OCI-LY3 (cell line): ENCODE data around the gene BEND5.

Experiments
- H2AFZ ChIP-seq: fragments of 200-600, 300-600 bp; shearing (Covaris generic); 2 replicates; pipeline ENCODE4 v1.6.0; 2014; ENCODE audit warnings: antibody characterized with exemption, low read depth, low read length
- H3K27ac ChIP-seq: fragments of 200-600, 300-600 bp; sonication (generic); 2 replicates; pipeline ENCODE4 v1.5.1; 2014; ENCODE audit warnings: mild to moderate bottlenecking, low read length, moderate library complexity, mixed read lengths
- H3K27me3 ChIP-seq: fragments of 200-600, 300-600 bp; sonication (generic); 2 replicates; pipeline ENCODE4 v1.6.1; 2014; ENCODE audit warnings: low read depth, low read length, mixed read lengths
- H3K36me3 ChIP-seq: fragments of 200-600, 300-600 bp; sonication (generic); replicated peaks from 2 replicates; pipeline ENCODE3; 2014; ENCODE audit warnings: low read depth, low read length, mixed read lengths
- H3K4me1 ChIP-seq: fragments of 300-600, 200-600 bp; sonication (generic); 2 replicates; pipeline ENCODE4 v1.6.1; 2014; ENCODE audit warnings: low read length, mixed read lengths
- H3K4me2 ChIP-seq: fragments of 200-600, 300-600 bp; sonication (generic); 2 replicates; pipeline ENCODE4 v1.6.1; 2014; ENCODE audit warnings: low read length, mixed read lengths
- H3K4me3 ChIP-seq: fragments of 300-600, 200-600 bp; sonication (generic); 2 replicates; pipeline ENCODE4 v1.5.1; 2014; ENCODE audit warnings: antibody characterized with exemption, mild to moderate bottlenecking, low read length, moderate library complexity
- H3K79me2 ChIP-seq: fragments of 300-600, 200-600 bp; shearing (Covaris generic); 2 replicates; pipeline ENCODE4 v1.6.1; 2014; ENCODE audit warnings: mild to moderate bottlenecking, low read length, mixed read lengths
- H3K9ac ChIP-seq: fragments of 300-600, 200-600 bp; shearing (Covaris generic); 2 replicates; pipeline ENCODE4 v1.6.0; 2014; ENCODE audit warnings: mild to moderate bottlenecking, low read length, moderate library complexity
- H3K9me3 ChIP-seq: fragments of 200-600, 300-600 bp; shearing (Covaris generic); 2 replicates; pipeline ENCODE4 v1.6.1; 2014; ENCODE audit warnings: low read length, mixed read lengths; ENCODE audit not compliant: insufficient read depth
- H4K20me1 ChIP-seq: fragments of 200-600, 300-600 bp; sonication (generic); 2 replicates; pipeline ENCODE4 v1.6.1; 2016; ENCODE audit warnings: low read length, mixed read lengths; ENCODE audit not compliant: insufficient read depth
- EZH2phosphoT487 ChIP-seq: fragments of 200-600 bp; shearing (Covaris generic); IDR thresholded peaks from 2 replicates; pipeline ENCODE4 v1.6.1; 2018; ENCODE audit warnings: antibody characterized with exemption, mixed run types, low read depth
- TF ChIP-seq, protein P1 (sequence below): fragments of 200-600, 300-600 bp; sonication (generic); IDR thresholded peaks from 2 replicates; pipeline ENCODE4 v1.5.1; 2014; ENCODE audit warnings: antibody characterized with exemption, low read length, low read depth

The BEND5 gene

DNA sequence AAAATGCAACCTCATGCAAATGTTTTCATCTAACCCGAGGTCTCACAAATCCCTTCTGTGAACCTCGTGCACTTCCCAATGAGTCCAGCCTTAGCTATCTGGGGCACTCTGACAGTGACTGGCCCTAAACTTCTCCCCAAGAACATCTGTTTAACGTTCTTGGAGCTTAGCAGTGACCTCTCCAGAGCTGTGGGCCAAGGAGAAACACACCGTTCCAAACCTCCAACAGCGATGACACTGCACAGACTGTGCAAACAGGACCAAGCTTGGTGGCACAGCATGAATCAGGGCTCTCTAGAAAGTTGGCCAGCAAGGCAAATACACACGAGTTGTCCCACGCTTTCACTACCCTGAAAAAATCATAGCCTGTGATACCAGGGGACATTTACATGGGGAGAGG is 15.8 kb downstream of the BEND5 start:
- peaks cover 69% of the 10 kb centered on the region for H3K4me1 ChIP-seq
- H3K4me3 ChIP-seq: peak overlapping the region; percentile 15; the same call in 1 of the 2 replicates
- H3K79me2 ChIP-seq: peaks cover 86% of the 10 kb centered on the region
- peak overlapping the region; percentile 46 for H3K27ac ChIP-seq
- H4K20me1 ChIP-seq: peaks cover 29% of the 10 kb centered on the region
- H3K36me3 ChIP-seq: peaks cover 66% of the 10 kb centered on the region
- no peak overlapping the region for H2AFZ ChIP-seq
- TF ChIP-seq EZH2phosphoT487: no peak
- TF ChIP-seq, protein P1, sequence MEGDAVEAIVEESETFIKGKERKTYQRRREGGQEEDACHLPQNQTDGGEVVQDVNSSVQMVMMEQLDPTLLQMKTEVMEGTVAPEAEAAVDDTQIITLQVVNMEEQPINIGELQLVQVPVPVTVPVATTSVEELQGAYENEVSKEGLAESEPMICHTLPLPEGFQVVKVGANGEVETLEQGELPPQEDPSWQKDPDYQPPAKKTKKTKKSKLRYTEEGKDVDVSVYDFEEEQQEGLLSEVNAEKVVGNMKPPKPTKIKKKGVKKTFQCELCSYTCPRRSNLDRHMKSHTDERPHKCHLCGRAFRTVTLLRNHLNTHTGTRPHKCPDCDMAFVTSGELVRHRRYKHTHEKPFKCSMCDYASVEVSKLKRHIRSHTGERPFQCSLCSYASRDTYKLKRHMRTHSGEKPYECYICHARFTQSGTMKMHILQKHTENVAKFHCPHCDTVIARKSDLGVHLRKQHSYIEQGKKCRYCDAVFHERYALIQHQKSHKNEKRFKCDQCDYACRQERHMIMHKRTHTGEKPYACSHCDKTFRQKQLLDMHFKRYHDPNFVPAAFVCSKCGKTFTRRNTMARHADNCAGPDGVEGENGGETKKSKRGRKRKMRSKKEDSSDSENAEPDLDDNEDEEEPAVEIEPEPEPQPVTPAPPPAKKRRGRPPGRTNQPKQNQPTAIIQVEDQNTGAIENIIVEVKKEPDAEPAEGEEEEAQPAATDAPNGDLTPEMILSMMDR: no peak
- H3K27me3 ChIP-seq: no peaks in the 10 kb centered on the region
- H3K4me2 ChIP-seq: peak overlapping the region; percentile 53
- H3K9ac ChIP-seq: peak overlapping the region; percentile 16; the same call in 1 of the 2 replicates
- H3K9me3 ChIP-seq: no peaks in the 10 kb centered on the region

- no peak overlapping the region for H2AFZ ChIP-seq
- H4K20me1 ChIP-seq: peaks cover 21% of the 10 kb centered on the region
- peak overlapping the region; percentile 94; the same call in 1 of the 2 replicates for H3K27ac ChIP-seq
- TF ChIP-seq EZH2phosphoT487: no peak
- TF ChIP-seq, protein P1: no peak
- H3K4me1 ChIP-seq: peaks cover 80% of the 10 kb centered on the region
- no peaks in the 10 kb centered on the region for H3K9me3 ChIP-seq
- peak overlapping the region; percentile 88; the same call in 1 of the 2 replicates for H3K4me2 ChIP-seq
- H3K27me3 ChIP-seq: no peaks in the 10 kb centered on the region
- no peak overlapping the region for H3K9ac ChIP-seq
- H3K36me3 ChIP-seq: peaks cover 78% of the 10 kb centered on the region
- peaks cover 82% of the 10 kb centered on the region for H3K79me2 ChIP-seq
- no peak overlapping the region for H3K4me3 ChIP-seq
Observed at GRCh38 chr1:48758976-48759375, 17.7 kb downstream of the BEND5 start.

DNA sequence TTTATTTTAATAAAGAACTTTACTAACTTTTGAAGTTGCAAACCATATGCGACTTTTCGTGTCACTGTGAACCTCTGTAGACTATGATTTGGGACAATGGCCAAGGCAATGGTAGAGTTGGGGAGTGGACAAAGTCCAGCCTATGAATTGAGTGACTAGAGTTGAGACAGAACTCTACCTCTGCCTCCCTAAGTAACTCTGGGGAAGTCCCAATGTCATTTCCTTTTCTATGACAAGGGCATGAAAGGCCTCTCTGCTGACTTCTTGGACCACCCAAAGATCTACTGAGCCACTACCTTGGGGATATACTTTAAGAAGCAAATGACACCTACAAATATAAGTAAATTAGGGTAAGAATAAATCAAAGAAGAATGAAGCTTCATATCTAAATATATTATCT is 19.3 kb downstream of the BEND5 start:
- H2AFZ ChIP-seq: no peak overlapping the region
- peaks cover 15% of the 10 kb centered on the region; the same call in 1 of the 2 replicates for H4K20me1 ChIP-seq
- peaks cover 79% of the 10 kb centered on the region for H3K36me3 ChIP-seq
- H3K4me2 ChIP-seq: peak overlapping the region; percentile 88
- H3K27ac ChIP-seq: peak overlapping the region; percentile 94
- H3K9ac ChIP-seq: peak overlapping the region; percentile 65; the same call in 1 of the 2 replicates
- no peak for TF ChIP-seq EZH2phosphoT487
- TF ChIP-seq, protein P1: no peak
- peaks cover 75% of the 10 kb centered on the region for H3K4me1 ChIP-seq
- H3K27me3 ChIP-seq: no peaks in the 10 kb centered on the region
- H3K79me2 ChIP-seq: peaks cover 65% of the 10 kb centered on the region
- no peaks in the 10 kb centered on the region for H3K9me3 ChIP-seq
- peak overlapping the region; percentile 39 for H3K4me3 ChIP-seq

GRCh38 chr1:48756683-48757316 is 19.9 kb downstream of the BEND5 start:
- Histone ChIP-seq H3K4me3 (peak overlapping the region; percentile 66), H3K9me3 (no peaks in the 10 kb centered on the region), H3K27me3 (no peaks in the 10 kb centered on the region), H2AFZ (no peak overlapping the region), H3K79me2 (peaks cover 60% of the 10 kb centered on the region), H4K20me1 (peaks cover 10% of the 10 kb centered on the region; the same call in 1 of the 2 replicates), H3K4me1 (peaks cover 75% of the 10 kb centered on the region), H3K36me3 (peaks cover 76% of the 10 kb centered on the region), H3K4me2 (peak overlapping the region; percentile 88), H3K27ac (peak overlapping the region; percentile 94), H3K9ac (peak overlapping the region; percentile 68)
- TF ChIP-seq, protein P1: no peak
- no peak for TF ChIP-seq EZH2phosphoT487
